Measurements from ENCODE around the gene JMJD8.

- no peak for TF ChIP-seq CTCF (tag by site-specific recombination; IDR thresholded peaks at IDR 0.05)
- TF ChIP-seq ZBTB17 (tag by site-specific recombination; IDR thresholded peaks at IDR 0.05): no peak
- TF ChIP-seq KLF1 (tag by site-specific recombination; IDR thresholded peaks at IDR 0.05): no peak
- TF ChIP-seq ZNF274 (IDR thresholded peaks at IDR 0.05; ENCODE audit: low read length): no peak
- no peak for TF ChIP-seq ZNF274 (tag by site-specific recombination; IDR thresholded peaks at IDR 0.05; ENCODE audit: borderline replicate concordance)
- TF ChIP-seq ZBTB26 (tag by site-specific recombination; optimal IDR thresholded peaks at IDR 0.05): peak; percentile 12
- TF ChIP-seq REST (tag by site-specific recombination; IDR thresholded peaks at IDR 0.05): no peak
- no peak for TF ChIP-seq ZNF626 (tag by site-specific recombination; IDR thresholded peaks at IDR 0.05)
- TF ChIP-seq PRDM1 (tag by site-specific recombination; IDR thresholded peaks at IDR 0.05): no peak
These were observed 11.3 kb downstream of the JMJD8 start for GRCh38 chr16:672851-673250.

Data from HEK293 (cell line).